Activated CD4-positive, alpha-beta T cell treated with anti-CD3 and anti-CD28 coated beads, Interleukin-2, amount 10 ng/mL, durations not matched to agents 7 days and 5 days (primary cell): ENCODE measurements around the gene EXOC4. TPM values are rescaled to one million over a fixed set of nuclear protein-coding genes. Genes with fewer than 3 reads are reported as not detected.

Source experiments
- CTCF ChIA-PET: fragments of 350-600 bp; sonication (Branson Sonifier 250); formaldehyde crosslinking; loops from one replicate; lab custom pipeline; 2021; ENCODE audit warnings: antibody characterized with exemption; lab: Charles Lee
- POLR2A ChIA-PET: fragments of 350-600 bp; sonication (Branson Sonifier 250); formaldehyde crosslinking; loops from one replicate; lab custom pipeline; 2021; ENCODE audit warnings: antibody characterized with exemption; lab: Charles Lee
- DNase-seq: peaks from one replicate; pipeline ENCODE4 v3.0.0-alpha.2; 2020
- H3K27ac Mint-ChIP-seq: one replicate; pipeline ENCODE4 v1.8.0; 2021; ENCODE audit warnings: mild to moderate bottlenecking, moderate library complexity, mixed read lengths
- H3K27me3 Mint-ChIP-seq: one replicate; pipeline ENCODE4 v1.8.0; 2021; ENCODE audit warnings: mixed read lengths
- H3K36me3 Mint-ChIP-seq: one replicate; pipeline ENCODE4 v1.8.0; 2021; ENCODE audit warnings: low read depth, mixed read lengths
- H3K4me1 Mint-ChIP-seq: one replicate; pipeline ENCODE4 v1.8.0; 2021; ENCODE audit warnings: mixed read lengths
- H3K4me3 Mint-ChIP-seq: one replicate; pipeline ENCODE4 v1.8.0; 2021; ENCODE audit warnings: mild to moderate bottlenecking, moderate library complexity, mixed read lengths
- H3K9me3 Mint-ChIP-seq: one replicate; pipeline ENCODE4 v1.8.0; 2021; ENCODE audit warnings: mixed read lengths
- total RNA-seq, 2 experiments: library from RNA; stranded (reverse); gene quantifications; one replicate each; pipeline ENCODE4 v1.2.3, GENCODE V29; 2021

EXOC4 gene
- total RNA-seq, 2 experiments from 2014 or later = 76.7 to 84.6 TPM

DNA sequence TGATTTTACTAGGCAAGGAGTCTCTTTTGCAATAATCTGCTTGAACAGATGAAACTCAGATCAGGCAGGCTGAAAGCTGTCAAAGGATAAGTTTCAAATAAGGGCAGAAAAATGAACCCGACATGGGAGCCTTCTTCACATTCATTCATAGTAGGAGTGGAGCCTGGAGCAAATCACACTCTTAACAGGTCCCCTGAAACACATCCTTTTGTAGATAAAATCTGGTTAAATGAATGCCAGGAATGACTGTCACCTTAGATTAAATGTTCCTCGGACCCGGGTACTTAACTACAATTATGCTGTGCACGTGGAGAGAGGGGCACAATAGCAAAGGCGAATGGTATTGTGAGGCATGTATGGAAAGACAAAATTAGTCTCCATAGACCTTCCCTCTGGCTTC, 529.6 kb downstream of the EXOC4 start:
- Mint-ChIP-seq H3K4me3 (no peak overlapping the region), H3K27ac (no peak overlapping the region), H3K27me3 (no peaks in the 10 kb centered on the region), H3K36me3 (peaks cover 2% of the 10 kb centered on the region), H3K4me1 (no peaks in the 10 kb centered on the region), H3K9me3 (peaks cover 6% of the 10 kb centered on the region)
- ChIA-PET POLR2A (no interaction called here), CTCF (no interaction called here)
- no peak for DNase-seq

DNA sequence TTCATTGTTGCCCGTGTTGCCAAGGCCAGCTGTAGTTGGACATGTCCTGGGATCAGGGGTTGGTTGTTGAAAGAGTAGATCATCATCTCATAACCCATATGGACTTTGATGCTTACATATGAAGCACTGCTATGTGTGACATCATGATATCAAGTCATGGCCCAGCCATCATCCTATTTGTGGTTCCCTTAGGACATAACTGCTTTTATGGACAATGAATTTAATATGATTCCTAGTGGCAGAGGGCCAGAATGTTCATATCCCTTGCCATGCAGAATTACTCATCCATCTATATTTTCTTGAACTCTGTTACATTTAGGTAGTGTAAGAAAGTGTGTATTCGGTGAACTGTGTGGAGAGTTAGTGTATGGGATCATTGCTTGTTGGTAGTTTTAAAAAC, 530.4 kb downstream of the EXOC4 start:
- CTCF ChIA-PET = no interaction called here
- peaks cover 2% of the 10 kb centered on the region for H3K36me3 Mint-ChIP-seq
- no peaks in the 10 kb centered on the region for H3K4me1 Mint-ChIP-seq
- no peaks in the 10 kb centered on the region for H3K27me3 Mint-ChIP-seq
- DNase-seq = no peak
- H3K4me3 Mint-ChIP-seq = no peak overlapping the region
- peaks cover 6% of the 10 kb centered on the region for H3K9me3 Mint-ChIP-seq
- POLR2A ChIA-PET = no interaction called here
- H3K27ac Mint-ChIP-seq = no peak overlapping the region

DNA sequence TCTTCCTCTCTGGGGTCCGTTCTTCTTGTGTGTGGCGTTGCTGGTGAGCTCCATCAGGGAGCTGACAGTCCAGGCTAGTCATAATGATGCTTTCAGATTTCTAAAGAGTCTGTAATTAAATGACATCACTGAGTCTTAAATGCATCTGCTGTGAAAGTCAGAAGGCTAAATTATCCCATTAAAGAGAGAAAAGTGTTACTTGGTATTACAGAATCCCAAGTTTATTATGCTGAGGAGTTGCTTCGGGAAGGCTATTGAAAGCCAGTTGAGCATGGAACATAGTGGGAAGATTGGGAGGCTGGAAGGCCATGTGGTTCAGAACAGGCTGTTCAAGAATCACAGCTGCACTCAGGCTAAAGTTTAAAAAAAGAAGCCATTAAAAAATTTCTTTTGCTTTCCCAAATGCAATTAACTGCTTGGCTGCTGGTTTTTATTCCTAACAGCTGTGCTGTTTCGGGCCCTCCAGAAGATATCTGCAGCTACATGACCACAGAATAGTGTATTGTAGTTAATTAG, 531.7 kb downstream of the EXOC4 start:
- no peak for DNase-seq
- Mint-ChIP-seq H3K4me1 (no peaks in the 10 kb centered on the region), H3K9me3 (peaks cover 2% of the 10 kb centered on the region), H3K27me3 (no peaks in the 10 kb centered on the region), H3K27ac (no peak overlapping the region), H3K4me3 (no peak overlapping the region), H3K36me3 (peaks cover 2% of the 10 kb centered on the region)
- CTCF ChIA-PET = no interaction called here
- POLR2A ChIA-PET = no interaction called here

DNA sequence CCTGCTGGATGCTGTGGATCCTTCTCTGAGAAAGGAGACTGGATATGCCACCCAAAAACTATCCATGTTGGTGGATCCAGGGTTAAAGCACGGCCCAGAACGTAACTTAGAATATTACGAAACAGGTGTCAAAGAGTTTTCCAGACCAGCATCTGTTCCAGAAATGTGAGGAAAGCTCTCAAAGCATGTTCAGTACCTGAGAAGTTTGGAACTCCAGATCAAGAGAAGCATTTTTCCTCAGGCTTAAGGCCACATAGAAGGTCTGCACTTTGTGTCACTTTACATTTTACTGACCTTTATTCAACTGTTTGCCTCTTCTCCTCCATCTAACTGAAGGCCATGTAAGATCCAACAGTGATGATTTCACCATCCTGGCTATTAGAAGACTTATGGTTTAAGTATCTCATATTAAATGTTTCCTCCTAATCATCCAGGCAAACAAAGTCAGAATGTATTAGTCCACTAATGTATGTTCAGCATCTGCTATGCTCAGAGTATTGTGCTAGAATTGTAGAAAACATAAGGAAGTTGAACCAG, 533.6 kb downstream of the EXOC4 start:
- H3K27ac Mint-ChIP-seq = no peak overlapping the region
- ChIA-PET POLR2A (no interaction called here), CTCF (no interaction called here)
- no peaks in the 10 kb centered on the region for H3K4me1 Mint-ChIP-seq
- no peak overlapping the region for H3K4me3 Mint-ChIP-seq
- DNase-seq = no peak
- no peaks in the 10 kb centered on the region for H3K36me3 Mint-ChIP-seq
- H3K9me3 Mint-ChIP-seq = no peaks in the 10 kb centered on the region
- no peaks in the 10 kb centered on the region for H3K27me3 Mint-ChIP-seq

DNA sequence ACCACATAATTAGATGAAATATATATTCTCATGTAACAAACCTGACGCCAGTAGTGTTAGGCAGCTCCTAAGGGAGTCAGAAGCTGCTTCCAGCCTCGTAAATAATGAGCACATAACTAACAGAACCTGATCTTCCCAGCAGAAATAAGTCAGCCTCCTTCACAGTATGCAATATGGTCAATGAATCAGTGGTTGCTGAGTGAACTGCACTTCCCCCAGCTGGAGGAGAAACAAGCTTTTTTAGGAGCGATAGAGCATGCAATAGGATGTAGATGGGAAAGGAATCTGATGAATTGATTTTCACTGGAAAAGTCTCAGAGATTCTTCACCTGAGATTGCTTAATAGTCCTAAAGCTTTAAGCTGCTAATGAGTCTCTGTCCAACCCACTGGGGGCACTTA, 537.1 kb downstream of the EXOC4 start:
- H3K4me1 Mint-ChIP-seq = no peaks in the 10 kb centered on the region
- H3K27me3 Mint-ChIP-seq = no peaks in the 10 kb centered on the region
- ChIA-PET CTCF (no interaction called here), POLR2A (no interaction called here)
- H3K4me3 Mint-ChIP-seq = no peak overlapping the region
- no peaks in the 10 kb centered on the region for H3K36me3 Mint-ChIP-seq
- no peak overlapping the region for H3K27ac Mint-ChIP-seq
- no peak for DNase-seq
- H3K9me3 Mint-ChIP-seq = no peaks in the 10 kb centered on the region

DNA sequence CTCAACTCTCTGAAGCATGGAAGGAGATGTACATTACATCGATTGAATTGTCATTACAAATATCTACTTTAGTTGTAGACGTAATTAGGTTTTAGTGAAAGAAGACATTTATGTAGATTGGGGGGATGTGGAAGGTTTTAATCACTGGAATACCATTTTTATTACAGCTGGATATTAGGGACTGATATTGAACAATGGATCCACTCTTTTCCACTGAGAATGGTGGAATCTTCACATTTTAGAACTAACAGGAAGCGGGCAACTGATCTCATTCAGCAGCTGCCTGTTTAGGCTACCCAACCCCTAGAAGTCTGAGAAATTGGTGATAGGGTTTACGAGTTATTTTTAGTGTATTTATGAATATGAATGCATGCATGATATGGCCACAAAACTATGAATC, 538.0 kb downstream of the EXOC4 start:
- H3K4me1 Mint-ChIP-seq = no peaks in the 10 kb centered on the region
- ChIA-PET POLR2A (no interaction called here), CTCF (no interaction called here)
- no peak overlapping the region for H3K27ac Mint-ChIP-seq
- H3K27me3 Mint-ChIP-seq = no peaks in the 10 kb centered on the region
- DNase-seq = no peak
- H3K9me3 Mint-ChIP-seq = no peaks in the 10 kb centered on the region
- H3K36me3 Mint-ChIP-seq = no peaks in the 10 kb centered on the region
- no peak overlapping the region for H3K4me3 Mint-ChIP-seq

DNA sequence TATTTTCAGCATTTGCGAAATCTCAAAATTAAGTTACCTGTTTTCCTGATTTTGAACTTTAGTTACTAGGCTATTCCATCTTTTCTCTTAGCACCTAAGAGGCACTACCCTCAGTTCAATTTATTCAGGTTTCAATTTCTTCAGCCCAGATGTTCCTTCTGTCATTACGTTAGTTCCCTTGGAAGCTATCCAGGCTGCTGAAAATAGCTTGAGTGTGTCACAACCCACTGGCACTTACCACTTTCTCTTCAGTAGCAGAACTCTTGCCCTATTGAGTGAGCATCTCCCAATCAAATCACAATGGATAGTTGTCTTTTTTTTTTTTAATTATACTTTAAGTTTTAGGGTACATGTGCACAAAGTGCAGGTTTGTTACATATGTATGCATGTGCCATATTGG, 541.6 kb downstream of the EXOC4 start:
- POLR2A ChIA-PET = no interaction called here
- CTCF ChIA-PET = interaction anchor here (1.1 kb wide), 1 partner anchor 41 kb away, joined by 3 read pairs; no protein-coding TSS in a partner anchor
- Mint-ChIP-seq H3K4me1 (no peaks in the 10 kb centered on the region), H3K4me3 (no peak overlapping the region), H3K36me3 (no peaks in the 10 kb centered on the region), H3K27ac (no peak overlapping the region), H3K27me3 (no peaks in the 10 kb centered on the region), H3K9me3 (no peaks in the 10 kb centered on the region)
- DNase-seq = no peak

DNA sequence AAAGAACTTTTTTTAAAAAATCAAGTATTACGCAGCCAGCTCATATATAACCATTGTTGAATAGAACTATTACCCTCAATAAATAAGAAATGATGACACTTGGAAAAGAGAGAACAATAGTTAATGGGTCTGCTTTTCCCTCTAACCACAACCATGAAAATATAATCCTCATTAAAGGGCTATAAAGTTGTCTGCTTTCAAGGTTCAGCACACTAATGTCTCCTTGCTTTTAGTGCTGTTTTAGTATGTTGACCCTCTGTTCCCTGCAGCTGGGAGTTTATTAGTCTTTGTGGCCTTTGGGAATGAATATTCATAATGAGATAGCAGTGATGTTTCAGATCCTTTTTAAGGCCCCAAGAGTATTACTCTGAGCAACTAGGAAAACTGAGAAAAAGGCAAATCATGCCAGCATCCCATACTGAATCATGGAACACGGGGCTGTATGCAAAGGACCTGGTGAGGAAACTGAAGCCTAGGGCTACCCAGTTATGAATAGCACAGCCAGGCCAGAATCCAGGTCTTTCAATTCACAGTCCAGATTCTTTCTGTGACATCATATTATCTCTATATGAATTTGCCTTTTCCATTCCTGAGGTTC, 542.3 kb downstream of the EXOC4 start:
- Mint-ChIP-seq H3K36me3 (no peaks in the 10 kb centered on the region), H3K9me3 (no peaks in the 10 kb centered on the region), H3K4me1 (no peaks in the 10 kb centered on the region), H3K4me3 (no peak overlapping the region), H3K27ac (no peak overlapping the region), H3K27me3 (no peaks in the 10 kb centered on the region)
- ChIA-PET CTCF (no interaction called here), POLR2A (no interaction called here)
- DNase-seq = no peak

DNA sequence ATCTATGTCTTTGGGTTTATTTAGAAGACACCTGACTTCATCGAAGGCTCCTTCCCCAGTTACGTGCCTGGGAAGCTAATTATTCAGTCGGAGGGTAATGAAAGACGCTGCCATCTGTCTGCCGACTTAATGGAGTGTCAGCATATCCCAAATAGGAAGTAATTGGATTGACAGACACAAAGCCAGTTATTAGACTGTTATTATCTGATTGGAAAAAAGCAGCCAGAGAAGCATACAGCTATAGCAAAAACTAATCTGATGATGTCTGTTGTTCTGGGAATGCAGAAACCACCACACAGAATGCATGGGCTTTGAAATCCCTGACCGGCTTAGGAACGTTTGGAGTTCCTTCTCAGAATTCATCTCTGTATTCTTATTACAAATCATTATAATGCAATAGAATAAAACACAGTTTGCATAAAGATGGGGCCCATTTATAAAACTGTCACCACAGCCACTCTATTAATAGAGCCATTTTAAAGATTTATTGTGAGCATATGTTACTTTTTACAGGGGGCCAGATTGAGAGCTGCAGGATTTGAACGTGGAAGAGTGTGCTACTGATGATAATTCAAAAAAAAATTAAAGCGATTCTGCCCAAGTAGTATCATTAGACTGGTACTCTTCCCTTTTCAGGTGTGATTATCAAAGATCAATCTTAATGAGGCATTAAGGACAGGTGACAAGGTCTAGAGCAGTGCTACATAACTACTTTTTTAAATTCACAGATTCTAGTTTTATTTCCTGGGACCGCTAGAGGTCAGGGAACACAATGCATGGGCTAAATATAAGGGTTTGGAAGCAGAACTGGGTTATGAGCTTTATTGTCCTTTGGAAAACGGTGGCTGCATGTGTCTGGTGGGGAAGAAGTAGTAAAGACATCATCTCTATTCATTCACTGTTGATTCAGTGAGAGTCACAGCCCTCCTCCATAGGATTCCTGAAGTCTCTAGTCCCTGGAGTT, 544.2 kb downstream of the EXOC4 start:
- Mint-ChIP-seq H3K36me3 (no peaks in the 10 kb centered on the region), H3K27ac (no peak overlapping the region), H3K27me3 (no peaks in the 10 kb centered on the region), H3K4me1 (no peaks in the 10 kb centered on the region), H3K9me3 (no peaks in the 10 kb centered on the region), H3K4me3 (no peak overlapping the region)
- ChIA-PET POLR2A (no interaction called here), CTCF (no interaction called here)
- no peak for DNase-seq

DNA sequence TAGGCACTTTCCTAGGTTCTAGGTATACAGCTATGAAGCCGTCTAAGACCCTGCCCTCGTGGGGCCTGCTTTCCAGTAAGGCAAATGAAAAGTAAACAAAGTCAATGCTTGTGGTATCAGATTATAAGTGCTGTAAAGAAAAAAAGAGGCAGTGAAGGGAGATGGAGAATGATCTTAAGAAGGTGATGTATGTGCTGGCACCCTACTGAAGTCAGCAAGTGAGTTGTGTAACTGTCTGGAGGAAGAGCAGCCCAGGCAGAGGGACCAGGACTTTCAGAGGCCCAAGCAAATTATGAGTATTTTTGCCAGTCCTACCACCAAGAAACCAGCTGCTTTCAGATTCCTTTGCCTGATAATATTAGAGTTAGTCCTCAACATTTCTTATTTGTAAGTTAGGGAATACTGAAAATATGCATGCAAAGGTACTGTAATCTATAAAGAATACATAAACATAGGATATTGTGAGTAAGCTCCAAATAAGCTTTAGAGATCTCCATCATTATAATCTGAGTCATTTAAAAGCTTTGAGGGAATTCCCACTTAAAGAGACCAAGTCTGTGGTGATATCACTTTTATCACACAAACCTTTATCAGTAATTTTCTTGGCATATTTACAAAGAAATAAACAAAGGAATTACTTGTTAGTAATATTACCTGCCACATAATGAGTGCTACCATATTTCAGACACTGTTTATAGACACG, 545.1 kb downstream of the EXOC4 start:
- Mint-ChIP-seq H3K36me3 (no peaks in the 10 kb centered on the region), H3K27me3 (no peaks in the 10 kb centered on the region), H3K4me3 (no peak overlapping the region), H3K4me1 (no peaks in the 10 kb centered on the region), H3K27ac (no peak overlapping the region), H3K9me3 (no peaks in the 10 kb centered on the region)
- no peak for DNase-seq
- CTCF ChIA-PET = no interaction called here
- POLR2A ChIA-PET = interaction anchor here (0.5 kb wide), 1 partner anchor 57 kb away, joined by 4 read pairs; no protein-coding TSS in a partner anchor

DNA sequence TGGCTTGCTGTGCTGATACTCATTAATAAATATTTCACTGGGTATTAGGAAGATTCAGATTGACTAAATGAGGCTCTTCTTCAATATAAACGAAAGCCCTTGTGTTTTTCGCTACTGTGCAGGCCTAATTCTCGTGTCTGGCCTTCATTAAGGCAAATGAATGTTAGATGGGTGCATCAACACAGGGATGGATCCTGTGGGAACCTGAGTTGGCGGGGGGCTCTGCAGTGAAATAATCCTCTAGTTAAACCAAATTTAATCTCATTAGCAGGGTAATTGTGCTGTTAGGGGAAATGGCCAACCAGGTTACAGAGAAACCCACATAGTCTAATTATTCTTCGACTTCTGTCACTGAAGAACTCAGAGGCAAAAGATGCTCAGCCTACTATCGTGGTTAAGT, 548.5 kb downstream of the EXOC4 start:
- H3K27me3 Mint-ChIP-seq = no peaks in the 10 kb centered on the region
- CTCF ChIA-PET = no interaction called here
- H3K36me3 Mint-ChIP-seq = no peaks in the 10 kb centered on the region
- POLR2A ChIA-PET = no interaction called here
- no peak for DNase-seq
- no peak overlapping the region for H3K4me3 Mint-ChIP-seq
- no peaks in the 10 kb centered on the region for H3K4me1 Mint-ChIP-seq
- H3K9me3 Mint-ChIP-seq = no peaks in the 10 kb centered on the region
- H3K27ac Mint-ChIP-seq = no peak overlapping the region

DNA sequence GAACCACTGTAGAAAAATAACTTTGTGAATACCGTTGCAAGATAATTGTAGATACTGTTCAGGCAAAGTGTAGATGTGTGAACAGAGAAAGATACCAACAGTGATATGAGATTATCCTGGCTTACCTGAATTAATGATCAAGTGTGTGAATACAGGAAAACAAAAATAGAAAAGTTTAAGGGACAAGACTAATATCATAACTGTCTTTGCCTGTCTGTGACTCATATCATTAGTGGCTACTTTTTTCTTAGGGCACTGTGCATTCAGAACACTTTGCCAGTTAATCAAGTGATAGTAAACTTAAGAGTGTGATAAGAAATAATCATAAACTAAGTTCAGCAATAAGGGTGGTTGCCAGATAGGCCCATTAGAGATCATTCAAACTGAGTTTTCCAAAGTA, 551.2 kb downstream of the EXOC4 start:
- Mint-ChIP-seq H3K4me3 (no peak overlapping the region), H3K36me3 (no peaks in the 10 kb centered on the region), H3K27me3 (no peaks in the 10 kb centered on the region), H3K27ac (no peak overlapping the region), H3K9me3 (no peaks in the 10 kb centered on the region), H3K4me1 (no peaks in the 10 kb centered on the region)
- CTCF ChIA-PET = no interaction called here
- POLR2A ChIA-PET = no interaction called here
- no peak for DNase-seq

DNA sequence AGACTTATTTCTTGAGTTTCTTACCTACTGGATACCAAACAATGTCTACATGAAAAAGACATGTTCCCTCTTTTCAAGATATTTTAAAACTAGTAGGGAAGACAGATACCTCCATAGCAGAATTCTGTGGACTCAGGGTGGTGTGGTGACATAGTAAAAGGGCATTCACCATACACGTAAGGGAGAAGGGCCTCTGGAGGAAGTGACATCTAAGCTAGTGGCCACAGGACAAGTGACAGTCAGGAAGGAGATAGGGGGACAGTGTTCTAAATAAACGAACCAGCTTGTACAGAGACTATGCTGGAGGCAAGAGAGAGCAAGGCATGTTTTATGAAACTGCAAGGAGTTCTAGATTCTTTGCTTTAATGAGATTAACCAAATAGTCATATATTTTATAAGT, 552.5 kb downstream of the EXOC4 start:
- DNase-seq = no peak
- POLR2A ChIA-PET = no interaction called here
- no peaks in the 10 kb centered on the region for H3K36me3 Mint-ChIP-seq
- no peak overlapping the region for H3K4me3 Mint-ChIP-seq
- no peak overlapping the region for H3K27ac Mint-ChIP-seq
- CTCF ChIA-PET = no interaction called here
- H3K4me1 Mint-ChIP-seq = no peaks in the 10 kb centered on the region
- no peaks in the 10 kb centered on the region for H3K9me3 Mint-ChIP-seq
- H3K27me3 Mint-ChIP-seq = no peaks in the 10 kb centered on the region
